GM11168 (cell line): Measurements from ENCODE around the gene ZBTB7C.

Source experiments
- in situ Hi-C: fragments of 300-500 bp; cut with MboI; formaldehyde crosslinking; loops from one replicate; pipeline ENCODE4 v1.12.0; 2022; ENCODE audit warnings: low sequenced_read_pairs; ENCODE audit not compliant: unreplicated experiment

ZBTB7C gene

GRCh38 chr18:48278081-48278480 is 131.1 kb downstream of the ZBTB7C start:
- in situ Hi-C loops, result no loop called here

DNA sequence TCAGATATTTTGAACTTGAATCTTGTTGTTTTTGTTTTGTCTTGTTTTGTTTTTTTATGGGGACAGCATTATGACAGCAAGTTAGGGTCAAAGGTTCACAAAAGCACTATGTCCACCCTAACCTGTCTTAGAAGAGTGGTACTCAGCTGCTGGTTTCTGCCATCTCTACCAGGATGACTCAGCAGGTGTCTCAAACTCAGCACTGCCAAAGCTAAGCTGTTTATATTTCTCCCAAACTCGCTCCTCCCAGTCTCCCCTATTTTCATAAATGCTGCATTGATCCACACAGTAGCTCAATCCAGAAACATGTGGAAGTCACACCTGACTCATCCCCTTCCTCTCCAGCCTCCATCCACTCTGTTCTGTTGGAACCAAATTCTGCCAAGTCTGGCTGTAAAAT is 134.9 kb downstream of the ZBTB7C start:
- in situ Hi-C loops, result no loop called here

DNA sequence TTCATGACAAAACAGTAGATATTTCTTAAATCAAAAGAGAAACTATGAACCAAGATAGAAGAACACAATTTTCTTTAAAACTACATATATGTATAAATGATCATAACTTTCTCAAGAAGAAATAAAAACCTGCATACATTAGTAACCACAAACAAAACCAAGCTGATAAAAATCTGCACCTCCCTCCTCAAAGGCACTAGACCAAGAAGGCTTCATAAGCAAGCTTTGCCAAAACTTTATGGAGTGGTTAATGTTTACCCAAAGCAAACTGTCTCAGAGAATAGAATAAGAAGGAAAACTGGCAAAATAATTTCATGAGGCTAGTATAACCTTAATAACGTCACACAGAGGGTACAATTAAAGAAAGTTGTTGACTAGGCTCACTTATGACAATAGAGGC is 138.3 kb downstream of the ZBTB7C start:
- in situ Hi-C loops, result no loop called here

- in situ Hi-C loops, result no loop called here
These were observed 143.9 kb downstream of the ZBTB7C start for GRCh38 chr18:48265328-48265727.

DNA sequence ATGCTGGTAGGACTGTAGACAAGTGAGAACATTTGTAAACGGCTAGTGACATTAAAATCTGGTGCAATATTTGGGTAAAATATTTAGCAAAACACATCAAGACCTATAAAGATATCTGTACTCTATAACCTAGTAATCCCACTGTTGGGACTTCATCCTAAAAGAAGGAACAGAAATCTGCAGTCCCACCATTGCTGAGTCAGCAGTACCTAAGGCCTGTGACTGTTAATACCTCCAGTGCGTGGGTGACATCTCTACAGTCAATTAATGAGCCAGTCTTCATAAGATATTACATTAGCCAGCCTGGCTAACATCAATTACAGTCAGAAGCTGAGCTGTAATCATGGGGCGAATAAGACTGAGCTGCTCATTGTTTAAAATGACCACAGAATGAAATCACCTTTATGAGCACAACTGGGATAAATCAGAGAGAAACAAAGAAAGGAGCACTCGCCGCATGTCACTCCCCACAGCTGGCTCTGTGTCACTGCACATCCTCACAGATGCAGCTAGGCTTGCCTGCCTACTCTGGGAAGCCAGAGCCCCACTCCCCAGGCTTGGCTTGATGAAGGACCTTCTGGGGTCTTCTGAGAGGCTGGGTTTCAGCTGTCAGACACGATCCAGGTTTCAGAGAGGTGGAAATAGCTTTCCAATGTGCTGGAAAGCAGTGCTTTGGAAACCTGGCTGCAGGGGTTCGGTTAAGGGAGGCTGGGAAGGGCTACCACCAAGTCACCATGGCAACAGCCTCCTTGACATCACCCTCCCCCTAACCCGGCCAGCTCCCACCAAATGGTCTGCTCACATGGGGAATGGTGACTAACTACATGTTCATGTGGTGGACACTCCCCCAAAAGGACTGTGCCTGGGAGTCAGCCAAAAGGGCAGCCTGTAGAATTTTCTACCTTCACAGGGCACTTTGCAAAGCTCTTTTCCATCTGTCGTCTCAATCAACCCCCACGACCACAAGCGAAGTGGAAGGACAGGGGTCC is 145.0 kb downstream of the ZBTB7C start:
- in situ Hi-C loops, result no loop called here

DNA sequence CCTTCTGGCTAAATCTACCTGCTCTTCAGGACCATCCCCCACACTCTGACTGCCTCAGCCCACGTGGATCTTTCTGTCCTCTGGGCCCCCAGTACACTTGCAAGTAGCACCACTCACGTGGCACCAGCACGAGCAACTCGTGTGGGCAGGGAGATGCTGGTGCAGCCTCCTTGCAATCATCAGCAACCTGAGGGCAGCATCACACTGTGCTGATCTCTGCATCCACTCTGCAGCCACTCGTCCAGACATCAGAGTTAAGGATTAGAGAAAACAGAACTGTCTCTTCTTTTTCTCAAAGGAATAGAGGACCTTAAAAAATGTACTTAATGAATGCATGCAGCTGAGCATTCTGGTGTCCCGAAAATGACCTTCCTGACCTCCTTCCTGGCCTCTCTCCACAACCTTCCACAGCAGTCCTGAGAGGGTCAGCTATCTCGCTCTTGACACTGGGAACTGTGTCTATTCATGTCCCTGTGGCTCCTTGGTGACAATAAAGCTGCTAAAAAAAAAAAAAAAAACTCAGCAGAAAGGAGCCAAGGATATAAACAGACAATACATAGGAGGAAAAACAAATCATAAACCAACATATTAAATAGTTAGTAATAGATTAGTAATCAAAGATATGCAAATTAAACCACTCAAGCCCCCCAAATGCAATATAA is 145.9 kb downstream of the ZBTB7C start:
- in situ Hi-C loops, result no loop called here

DNA sequence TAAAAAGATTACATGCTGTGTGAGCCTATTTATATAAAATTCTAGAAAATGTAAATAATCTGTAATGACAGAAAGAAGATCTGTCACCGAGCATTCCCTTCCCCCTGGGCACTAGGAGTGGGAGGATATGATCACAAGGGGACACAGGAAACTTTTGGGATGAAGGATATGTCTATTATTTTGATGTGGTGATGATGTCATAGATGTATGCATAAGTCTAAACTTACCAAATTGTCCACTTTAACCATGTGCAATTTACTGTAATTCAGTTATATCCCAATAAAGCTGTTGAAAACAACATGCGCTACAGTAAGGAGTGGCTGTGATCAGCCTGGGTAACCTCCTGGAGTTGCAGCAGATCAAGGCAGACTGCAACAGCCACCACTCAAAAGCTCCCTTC is 148.9 kb downstream of the ZBTB7C start:
- in situ Hi-C loops, result no loop called here

- in situ Hi-C loops, result no loop called here
These were observed 152.3 kb downstream of the ZBTB7C start for GRCh38 chr18:48256848-48257247.

DNA sequence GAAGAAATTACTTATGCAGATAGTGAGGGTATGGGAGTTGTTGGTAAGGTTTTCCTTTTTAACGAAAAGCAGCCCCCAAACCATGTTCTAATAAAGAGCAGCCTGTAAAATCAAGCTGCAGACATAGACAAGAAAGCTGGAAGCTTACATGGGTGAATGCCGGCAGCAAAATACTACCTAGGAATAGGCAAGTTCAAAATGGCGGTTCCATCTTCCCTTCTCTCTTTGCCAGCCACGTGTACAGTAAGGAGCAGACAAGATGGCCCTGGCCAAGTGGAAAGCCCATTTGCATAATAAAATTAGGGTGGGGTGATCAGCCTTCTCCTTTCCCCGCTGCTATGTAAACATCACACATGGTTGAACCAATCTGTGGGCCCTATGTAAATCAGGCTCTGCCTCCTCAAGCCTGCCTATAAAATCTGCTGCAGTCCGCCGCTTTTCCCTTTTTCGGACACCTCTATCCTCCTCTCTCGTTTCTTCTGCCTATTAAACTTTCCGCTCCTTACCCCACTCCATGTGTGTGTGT is 155.0 kb downstream of the ZBTB7C start:
- in situ Hi-C loops, result no loop called here

- in situ Hi-C loops, result no loop called here
These were observed 156.7 kb downstream of the ZBTB7C start for GRCh38 chr18:48252525-48252924.

GRCh38 chr18:48250918-48251317 is 158.3 kb downstream of the ZBTB7C start:
- in situ Hi-C loops, result no loop called here

DNA sequence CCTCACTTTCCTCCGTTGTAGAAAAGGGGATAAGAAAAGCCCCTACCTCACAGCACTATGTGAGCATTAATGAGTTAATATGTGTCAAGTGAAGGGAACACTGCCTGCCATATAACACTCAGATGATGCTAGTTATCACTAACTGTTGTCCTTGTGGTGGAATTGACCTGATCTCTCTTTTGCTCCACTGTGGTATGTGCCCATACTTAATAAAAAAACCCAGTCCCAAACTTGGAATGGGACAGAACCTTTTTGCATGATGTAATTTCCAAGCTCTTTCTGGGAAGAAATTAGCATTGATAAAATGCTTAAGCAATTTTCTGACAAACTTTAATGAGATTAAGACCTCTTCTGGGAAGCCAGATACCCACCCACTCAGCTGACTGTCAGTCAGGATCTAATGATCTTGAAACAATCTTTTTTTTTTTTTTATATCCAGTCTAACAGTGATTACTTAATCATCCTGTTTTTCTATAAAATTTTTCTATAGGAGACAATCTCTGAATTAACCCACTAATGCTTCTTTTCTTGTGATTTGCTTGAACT is 158.7 kb downstream of the ZBTB7C start:
- in situ Hi-C loops, result no loop called here

DNA sequence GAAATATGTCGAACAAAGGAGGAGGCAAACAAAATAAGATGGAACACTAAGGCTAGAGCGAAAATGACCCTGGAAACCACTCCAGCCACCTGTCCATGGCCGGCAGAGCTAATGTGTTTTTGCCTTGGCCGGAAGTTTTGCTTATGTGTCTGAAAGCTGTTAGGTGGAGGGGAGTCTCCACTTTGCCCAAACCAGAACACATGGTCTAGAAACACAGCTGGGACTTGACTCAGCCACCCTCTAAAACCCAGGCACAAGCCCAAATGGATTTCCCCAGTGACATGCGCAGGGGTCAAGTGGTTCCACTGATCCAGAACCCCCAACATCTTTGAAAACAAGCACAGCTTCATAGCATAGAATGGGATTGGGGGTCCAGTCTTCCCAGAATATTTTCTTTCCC is 159.3 kb downstream of the ZBTB7C start:
- in situ Hi-C loops, result no loop called here

DNA sequence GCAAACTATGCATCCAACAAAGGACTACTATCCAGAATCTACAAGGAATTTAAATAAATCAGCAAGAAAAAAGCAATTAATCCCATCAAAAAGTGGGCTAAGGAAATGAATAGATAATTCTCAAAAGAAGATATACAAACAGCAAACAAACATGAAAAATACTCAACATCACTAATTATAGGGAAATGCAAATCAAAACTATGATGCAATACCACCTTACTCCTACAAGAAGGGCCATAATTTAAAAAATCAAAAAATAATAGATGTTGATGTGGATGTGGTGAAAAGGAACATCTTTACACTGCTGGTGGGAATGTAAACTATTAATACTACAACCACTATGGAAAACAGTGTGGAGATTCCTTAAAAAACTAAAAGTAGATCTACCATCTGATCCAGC is 164.7 kb downstream of the ZBTB7C start:
- in situ Hi-C loops, result no loop called here

DNA sequence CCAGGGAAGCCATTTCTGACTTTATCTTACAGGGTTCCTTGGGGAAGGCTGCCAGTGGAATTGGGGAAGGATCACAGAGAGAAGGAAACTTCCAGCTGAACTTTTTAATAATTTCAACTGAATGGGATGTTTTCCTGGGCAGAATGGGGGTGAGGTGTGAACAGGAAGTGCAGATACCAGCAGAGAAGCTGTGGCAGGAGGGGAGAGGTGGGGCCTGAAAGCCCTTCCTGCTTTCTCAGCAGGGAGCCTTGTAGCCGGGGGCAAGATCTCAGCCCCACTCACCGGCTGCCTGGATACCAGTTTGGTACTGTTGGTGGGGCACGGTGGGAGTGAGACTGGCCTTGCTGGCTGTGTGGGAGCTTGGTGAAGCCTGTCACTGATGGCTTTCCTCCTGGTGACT is 170.5 kb downstream of the ZBTB7C start:
- in situ Hi-C loops, result no loop called here

DNA sequence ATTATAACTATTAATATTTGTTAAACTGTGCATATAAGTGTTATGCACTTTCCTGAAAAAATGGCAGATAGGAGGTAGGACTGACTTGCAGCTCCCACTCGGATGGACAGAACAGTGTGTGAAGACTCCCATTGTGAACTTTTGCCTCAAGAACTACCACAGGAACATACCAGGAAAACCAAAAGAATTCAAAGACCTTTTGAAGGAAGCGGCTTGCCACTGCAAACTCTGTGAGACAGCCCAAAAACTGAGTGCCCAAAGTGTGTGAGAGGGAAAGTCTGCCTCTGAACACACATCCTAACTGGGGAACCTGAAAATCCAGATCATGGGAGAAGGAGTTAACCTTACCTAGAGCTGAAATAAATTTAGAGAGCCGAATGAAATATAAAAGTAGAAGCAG is 171.0 kb downstream of the ZBTB7C start:
- in situ Hi-C loops, result no loop called here

- in situ Hi-C loops, result no loop called here
These were observed 172.4 kb downstream of the ZBTB7C start for GRCh38 chr18:48236822-48237221.

- in situ Hi-C loops, result no loop called here
These were observed 178.6 kb downstream of the ZBTB7C start for GRCh38 chr18:48230467-48231113.

GRCh38 chr18:48229552-48229981 is 179.6 kb downstream of the ZBTB7C start:
- in situ Hi-C loops, result no loop called here

GRCh38 chr18:48228841-48229240 is 180.3 kb downstream of the ZBTB7C start:
- in situ Hi-C loops, result no loop called here
